Pancreas (tissue), 10 donors: ENCODE data around the gene TAC4. TPM values are rescaled to one million over a fixed set of nuclear protein-coding genes. Genes with fewer than 3 reads are reported as not detected.
A peak's percentile ranks its signal among the peaks of the same experiment; 100 is the strongest.

ENCODE experiments used
- ATAC-seq, 4 donors: fragments of 200-7000 bp; cut with Tn5 transposase; one replicate each; pipeline versions ENCODE4 v1.8.0 to v1.9.1; 2020; ENCODE audit warnings: mild to moderate bottlenecking in 4 of 4, moderate library complexity in 4 of 4
- DNase-seq, 6 donors: peaks; one replicate each; pipeline ENCODE4 v3.0.0-alpha.2; 2020
- FAIRE-seq: peaks from 2 replicates; lab custom pipeline; 2012; peaks lifted over from hg19 to GRCh38; lab: Jason Lieb, UNC
- H3K27ac ChIP-seq, 4 donors: fragments of 200-600 bp; sonication (generic); 1 replicate in 3 of 4; 2 replicates in 1 of 4; pipeline versions ENCODE4 v1.5.0 to v1.8.0; 2020
- H3K27me3 ChIP-seq, 4 donors: fragments of 200-600 bp; one replicate each; pipeline ENCODE4 v1.8.0; 2021
- H3K36me3 ChIP-seq, 3 donors: fragments of 200-600 bp; sonication (generic) in 1 of 3; one replicate each; pipeline versions ENCODE4 v1.5.0 to v1.8.0; 2020 to 2021
- H3K4me1 ChIP-seq, 3 donors: fragments of 200-600 bp; one replicate each; pipeline ENCODE4 v1.8.0; 2021
- H3K4me3 ChIP-seq, 4 donors: fragments of 200-600 bp; sonication (generic) in 2 of 4; one replicate each; pipeline versions ENCODE4 v1.5.0 to v1.8.0; 2020 to 2021
- H3K9me3 ChIP-seq, 4 donors: fragments of 200-600 bp; one replicate each; pipeline ENCODE4 v1.8.0; 2021
- WGBS, 2 donors: extraction: QIAGEN DNeasy Blood & Tissue Kit; methylation state at CpG; one replicate each; pipeline ENCODE4 v1.1.7; 2013; 5-methylcytosine and 5-hydroxymethylcytosine counted together
- intact Hi-C, 3 donors: fragments of 100-400 bp; cut with DNase I; formaldehyde crosslinking; loops; one replicate each; pipeline versions ENCODE4 v1.11.1 to v1.14.2; 2022
- polyA plus RNA-seq, 2 donors: library from polyadenylated mRNA; stranded (reverse); fragments of 200-250 nt; gene quantifications; one replicate each; pipeline ENCODE4 v1.2.3, GENCODE V29; 2013
- total RNA-seq, 6 donors: library from RNA; stranded (reverse); fragmentation: NEBNext Ultra II Directional in 4 of 6; extraction: Animal tissue kit (Norgen Biotek cat#: 25700) in 4 of 6; gene quantifications; one replicate each; pipeline versions ENCODE4 v1.2.1 to v1.2.4, GENCODE V29; 2021 to 2023
- TF ChIP-seq, protein P1 (sequence below), 4 donors: fragments of 200-600 bp; sonication (generic) in 3 of 4; IDR thresholded peaks; one replicate each; pipeline versions ENCODE4 v1.5.0 to v1.8.0; 2021; ENCODE audit warnings: antibody characterized with exemption in 4 of 4
- donor health status: healthy with polysubstance abuse.
- donor health status: DM: no; HTN: no; CAD: no; lungs with moderate emphysema.
- donor health status: DM: no; HTN: no; CAD: no.
- donor health status: control.
- donor health status: control.
- donor health status: Bipolar disorder and iron deficiency.
- donor health status: DM: yes; HTN: yes; CAD: no.
- donor health status: DM: no; HTN: no; CAD: no.
- donor health status: DM: no; HTN: no; CAD: no.
- donor health status: DM: yes; HTN: yes; CAD: no.

The TAC4 gene
- total and polyA plus RNA-seq, 8 donors: not detected

GRCh38 chr17:49887744-49888360 lies 40.0 kb upstream of the TAC4 start:
- TF ChIP-seq, protein P1, sequence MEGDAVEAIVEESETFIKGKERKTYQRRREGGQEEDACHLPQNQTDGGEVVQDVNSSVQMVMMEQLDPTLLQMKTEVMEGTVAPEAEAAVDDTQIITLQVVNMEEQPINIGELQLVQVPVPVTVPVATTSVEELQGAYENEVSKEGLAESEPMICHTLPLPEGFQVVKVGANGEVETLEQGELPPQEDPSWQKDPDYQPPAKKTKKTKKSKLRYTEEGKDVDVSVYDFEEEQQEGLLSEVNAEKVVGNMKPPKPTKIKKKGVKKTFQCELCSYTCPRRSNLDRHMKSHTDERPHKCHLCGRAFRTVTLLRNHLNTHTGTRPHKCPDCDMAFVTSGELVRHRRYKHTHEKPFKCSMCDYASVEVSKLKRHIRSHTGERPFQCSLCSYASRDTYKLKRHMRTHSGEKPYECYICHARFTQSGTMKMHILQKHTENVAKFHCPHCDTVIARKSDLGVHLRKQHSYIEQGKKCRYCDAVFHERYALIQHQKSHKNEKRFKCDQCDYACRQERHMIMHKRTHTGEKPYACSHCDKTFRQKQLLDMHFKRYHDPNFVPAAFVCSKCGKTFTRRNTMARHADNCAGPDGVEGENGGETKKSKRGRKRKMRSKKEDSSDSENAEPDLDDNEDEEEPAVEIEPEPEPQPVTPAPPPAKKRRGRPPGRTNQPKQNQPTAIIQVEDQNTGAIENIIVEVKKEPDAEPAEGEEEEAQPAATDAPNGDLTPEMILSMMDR (IDR thresholded peaks at IDR 0.05): no peak
- 74 to 75% methylated on average over 9 of the region's 9 CpGs for WGBS, 2 donors
- DNase-seq: peak in 4 of 6 donors; percentile 30 to 43 (median 34)
- H3K27me3 ChIP-seq: no peaks in the 10 kb centered on the region
- no peak for FAIRE-seq
- peak; percentile 29 to 73 (median 54) for ATAC-seq
- intact Hi-C loops: no loop called here
- H3K27ac ChIP-seq: peak overlapping the region; percentile 17 to 65 (median 43)
- H3K4me1 ChIP-seq: no peaks in the 10 kb centered on the region
- no peak overlapping the region for H3K4me3 ChIP-seq
- no peaks in the 10 kb centered on the region for H3K9me3 ChIP-seq
- H3K36me3 ChIP-seq: no peaks in the 10 kb centered on the region

DNA sequence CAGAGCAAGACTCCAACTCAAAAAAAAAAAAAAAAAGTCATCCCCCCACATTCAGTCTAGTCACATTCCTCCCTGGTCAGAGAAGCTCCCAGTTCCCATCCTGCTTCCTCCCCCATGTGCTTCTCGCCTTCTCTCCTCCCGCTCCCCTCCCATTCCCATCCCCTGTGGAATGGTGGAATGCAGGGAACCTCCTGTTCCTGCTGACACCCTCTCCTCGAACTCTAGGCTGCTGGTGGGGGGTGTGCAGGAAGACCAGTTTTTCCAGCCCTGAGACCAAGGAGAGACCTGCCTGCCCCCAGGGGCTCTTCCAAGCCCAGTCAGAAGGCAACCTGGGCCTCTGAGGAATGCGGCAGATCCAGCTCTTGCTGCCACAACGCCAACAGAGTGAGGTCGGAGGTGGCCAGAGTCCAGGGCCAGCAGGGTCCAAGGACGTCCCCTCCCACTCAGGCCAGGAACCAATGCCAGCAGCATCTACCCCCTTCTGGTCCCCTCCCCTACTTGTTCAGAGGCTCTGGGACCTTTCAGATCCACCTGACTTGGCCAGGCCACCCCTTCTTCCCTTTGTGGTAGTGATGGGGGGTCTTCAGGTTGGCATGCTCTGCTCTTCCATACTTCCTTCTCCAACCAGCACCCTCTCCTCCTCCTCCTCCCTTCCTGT lies 39.3 kb upstream of the TAC4 start:
- no peaks in the 10 kb centered on the region for H3K4me1 ChIP-seq
- no peaks in the 10 kb centered on the region for H3K9me3 ChIP-seq
- DNase-seq (peak; percentile 69 to 89 (median 81)), ATAC-seq (peak; percentile 82 to 93 (median 88)), FAIRE-seq (no peak)
- WGBS, 2 donors: 19 to 30% methylated on average over 7 of the region's 7 CpGs
- H3K27ac ChIP-seq: peak overlapping the region; percentile 24 to 65 (median 43)
- H3K36me3 ChIP-seq: no peaks in the 10 kb centered on the region
- H3K4me3 ChIP-seq: no peak overlapping the region
- TF ChIP-seq, protein P1 (IDR thresholded peaks at IDR 0.05): no peak
- intact Hi-C loops: no loop called here
- H3K27me3 ChIP-seq: no peaks in the 10 kb centered on the region

GRCh38 chr17:49886036-49886435 lies 38.2 kb upstream of the TAC4 start:
- peak overlapping the region in 1 of 4 donors; percentile 36 for H3K27ac ChIP-seq
- DNase-seq (peak in 1 of 6 donors; percentile 9), FAIRE-seq (no peak), ATAC-seq (no peak)
- H3K36me3 ChIP-seq: no peaks in the 10 kb centered on the region
- intact Hi-C loops: no loop called here
- TF ChIP-seq, protein P1 (IDR thresholded peaks at IDR 0.05): no peak
- no peaks in the 10 kb centered on the region for H3K9me3 ChIP-seq
- no peak overlapping the region for H3K4me3 ChIP-seq
- 82 to 87% methylated on average over 5 of the region's 5 CpGs for WGBS, 2 donors
- no peaks in the 10 kb centered on the region for H3K4me1 ChIP-seq
- H3K27me3 ChIP-seq: no peaks in the 10 kb centered on the region

DNA sequence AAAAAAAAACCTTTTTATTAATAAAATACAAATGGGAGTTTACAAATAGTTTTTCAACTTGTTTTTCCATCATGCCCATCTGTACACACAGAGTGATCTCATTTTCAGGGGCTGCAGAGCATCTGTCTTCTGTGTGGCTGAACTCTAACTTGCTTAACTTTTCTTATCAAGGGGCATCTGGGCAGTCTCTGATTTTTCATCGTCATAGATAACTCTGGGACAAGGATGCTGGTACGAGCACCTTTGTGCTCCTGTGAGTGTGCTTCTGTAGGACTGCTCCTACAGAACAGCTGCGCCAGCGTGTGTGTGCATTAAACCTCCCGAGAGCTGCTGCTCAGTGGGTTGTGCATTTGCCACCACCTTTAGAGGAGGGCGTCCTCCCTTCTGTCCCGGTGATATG lies 34.6 kb upstream of the TAC4 start:
- no peak for FAIRE-seq
- no peak for DNase-seq
- WGBS, 2 donors: 49 to 56% methylated on average over 7 of the region's 7 CpGs
- Histone ChIP-seq H3K36me3 (no peaks in the 10 kb centered on the region), H3K27me3 (peaks cover 0 to 8% (median 0%) of the 10 kb centered on the region in 4 donors), H3K4me3 (no peak overlapping the region), H3K4me1 (peaks cover 0 to 3% (median 0%) of the 10 kb centered on the region in 3 donors), H3K9me3 (no peaks in the 10 kb centered on the region), H3K27ac (no peak overlapping the region)
- ATAC-seq: no peak
- intact Hi-C loops: loop anchor here in 1 of 3 donors (5.0 kb wide), 1 partner anchor 115 kb away; the partner anchor contains the start of gene DLX3
- TF ChIP-seq, protein P1 (IDR thresholded peaks at IDR 0.05): no peak
